Mucosa of descending colon (tissue), 3 donors: ENCODE data around the gene RAB3A. TPM values are rescaled to one million over a fixed set of nuclear protein-coding genes. Genes with fewer than 3 reads are reported as not detected.

Source experiments
- ATAC-seq: fragments of 200-7000 bp; cut with Tn5 transposase; one replicate; pipeline ENCODE4 v1.9.1; 2020; ENCODE audit warnings: mild to moderate bottlenecking, moderate library complexity
- DNase-seq, 3 donors: peaks; one replicate each; pipeline ENCODE4 v3.0.0-alpha.2; 2020
- H3K36me3 ChIP-seq: fragments of 200-600 bp; one replicate; pipeline ENCODE4 v1.8.0; 2021; ENCODE audit warnings: low read depth, mild to moderate bottlenecking
- H3K4me1 ChIP-seq: fragments of 200-600 bp; one replicate; pipeline ENCODE4 v1.8.0; 2021; ENCODE audit warnings: low read depth, mild to moderate bottlenecking
- H3K4me3 ChIP-seq: fragments of 200-600 bp; one replicate; pipeline ENCODE4 v1.8.0; 2021; ENCODE audit warnings: mild to moderate bottlenecking
- H3K9me3 ChIP-seq: fragments of 200-600 bp; one replicate; pipeline ENCODE4 v1.8.0; 2021; ENCODE audit warnings: mild to moderate bottlenecking
- CTCF ChIP-seq: fragments of 200-600 bp; IDR thresholded peaks from one replicate; pipeline ENCODE4 v1.8.0; 2022; ENCODE audit warnings: antibody characterized with exemption, mild to moderate bottlenecking
- intact Hi-C, 2 donors: fragments of 100-400 bp; cut with DNase I in 1 of 2; cut with micrococcal nuclease in 1 of 2; formaldehyde crosslinking; loops; one replicate each; pipeline versions ENCODE4 v1.11.0 to v1.11.1; 2022; cut with DNase I, micrococcal nuclease
- total RNA-seq, 3 donors: library from RNA; stranded (reverse); fragmentation: NEBNext Ultra II Directional in 2 of 3; extraction: Animal tissue kit (Norgen Biotek cat#: 25700) in 2 of 3; gene quantifications; one replicate each; pipeline versions ENCODE4 v1.2.1 to v1.2.4, GENCODE V29; 2021 to 2023
- donor health status: DM: no; HTN: no; CAD: no; lungs with moderate emphysema.
- donor health status: DM: no; HTN: no; CAD: no.
- donor health status: DM: no; HTN: yes; CAD: no.

RAB3A gene
- total RNA-seq, 3 donors from 2014 or later = 5.7 to 7.6 (median 6.8) TPM

DNA sequence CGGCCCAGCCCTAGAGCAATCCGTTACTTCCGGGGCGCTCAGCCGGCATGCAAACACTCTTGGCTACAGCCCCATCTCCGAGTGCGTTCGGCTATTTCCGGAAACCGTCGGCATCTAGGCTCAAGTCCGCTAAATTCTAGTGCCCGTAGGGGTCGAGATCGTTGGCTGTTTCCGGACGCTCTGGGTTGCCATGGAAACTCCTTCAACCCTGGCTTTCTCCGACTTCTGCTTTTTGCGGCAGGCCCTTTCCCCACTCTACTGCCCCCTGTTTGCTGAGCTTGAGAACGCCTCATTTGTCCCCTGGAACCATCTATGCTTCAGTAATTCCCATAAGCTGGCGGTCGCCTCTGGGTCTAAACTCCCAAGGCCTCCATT is 51.4 kb downstream of the RAB3A start:
- Histone ChIP-seq H3K4me1 (peaks cover 39% of the 10 kb centered on the region), H3K9me3 (no peaks in the 10 kb centered on the region), H3K36me3 (peaks cover 4% of the 10 kb centered on the region), H3K4me3 (peak overlapping the region; percentile 29)
- ATAC-seq (peak; percentile 74), DNase-seq (peak; percentile 98 to 100 (median 98))
- no peak for TF ChIP-seq CTCF
- intact Hi-C loops = no loop called here

DNA sequence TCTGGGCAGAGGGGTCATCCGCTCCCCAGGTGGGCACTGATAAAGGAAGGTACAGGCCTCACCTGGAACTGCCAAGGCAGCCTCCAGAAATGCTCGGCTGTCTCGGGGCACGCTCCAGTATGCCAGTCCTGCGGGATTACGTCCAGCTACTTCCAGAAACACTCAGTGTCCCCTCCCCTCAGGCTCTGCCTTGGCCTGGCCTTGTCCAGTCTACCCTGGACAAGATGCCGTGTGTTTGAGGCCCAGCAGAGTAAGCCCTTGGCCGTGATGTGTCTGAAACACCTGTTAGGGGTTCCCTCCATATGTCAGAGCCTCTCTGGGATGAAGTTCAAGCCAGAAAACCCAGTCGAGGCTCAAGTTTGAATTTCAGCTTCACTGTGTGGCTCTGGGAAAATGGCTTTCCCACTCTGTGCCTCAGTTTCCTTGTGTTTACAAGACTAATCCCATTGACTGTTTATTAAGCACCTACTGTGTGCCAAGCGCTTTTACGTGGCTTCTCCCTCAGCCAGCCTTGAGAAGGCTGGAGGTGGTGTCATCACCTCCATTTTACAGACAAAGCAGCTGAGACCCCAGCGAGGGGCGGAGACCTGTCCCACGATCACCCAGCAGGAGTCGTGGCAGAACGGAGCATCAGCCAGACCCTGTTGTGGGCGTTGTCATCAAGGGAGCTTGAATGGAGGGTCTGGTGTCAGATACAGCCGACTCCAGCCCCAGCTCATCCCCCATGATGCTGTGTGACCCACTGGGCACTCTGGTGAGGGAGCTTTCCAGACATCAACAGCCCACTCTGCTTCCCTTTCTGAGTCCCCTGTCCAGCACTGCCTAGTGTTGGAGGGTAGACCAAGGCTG is 52.8 kb downstream of the RAB3A start:
- Histone ChIP-seq H3K9me3 (no peaks in the 10 kb centered on the region), H3K36me3 (peaks cover 4% of the 10 kb centered on the region), H3K4me1 (peaks cover 25% of the 10 kb centered on the region), H3K4me3 (no peak overlapping the region)
- ATAC-seq (no peak), DNase-seq (peak in 2 of 3 donors; percentile 22 to 45)
- TF ChIP-seq CTCF = no peak
- intact Hi-C loops = no loop called here

DNA sequence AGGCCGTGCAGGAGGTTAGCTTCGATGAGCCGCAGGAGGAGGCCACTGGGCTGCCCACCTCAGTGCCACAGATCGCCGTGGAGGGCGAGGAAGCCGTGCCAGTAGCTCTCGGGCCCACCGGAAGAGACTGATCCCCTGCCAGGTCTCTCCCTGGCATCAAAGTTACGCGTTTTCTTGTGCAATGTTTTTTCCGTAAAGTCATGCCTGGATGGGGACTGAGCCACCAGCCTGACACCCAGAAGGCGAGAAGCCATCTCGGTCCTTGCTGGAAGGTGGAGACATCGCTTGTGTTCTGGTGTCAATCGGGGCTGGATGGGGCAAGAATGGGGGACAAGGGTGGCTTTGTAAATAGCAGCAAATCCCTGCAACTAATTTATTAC is 54.3 kb downstream of the RAB3A start:
- Histone ChIP-seq H3K9me3 (no peaks in the 10 kb centered on the region), H3K4me1 (peaks cover 17% of the 10 kb centered on the region), H3K36me3 (peaks cover 4% of the 10 kb centered on the region), H3K4me3 (no peak overlapping the region)
- intact Hi-C loops = no loop called here
- ATAC-seq = no peak
- no peak for TF ChIP-seq CTCF
- DNase-seq = no peak

- intact Hi-C loops = no loop called here
- no peak for ATAC-seq
- H3K9me3 ChIP-seq = no peaks in the 10 kb centered on the region
Measured at GRCh38 chr19:18147396-18147795, 56.4 kb downstream of the RAB3A start.

More at GRCh38 chr19:18147396-18147795, 56.4 kb downstream of the RAB3A start:
- peak in 1 of 3 donors; percentile 24 for DNase-seq
- Histone ChIP-seq H3K4me1 (peaks cover 6% of the 10 kb centered on the region), H3K36me3 (no peaks in the 10 kb centered on the region), H3K4me3 (no peak overlapping the region)
- TF ChIP-seq CTCF = no peak

Other genes starting within 250 kb of the RAB3A start
- under 1 TPM in 1 of 3 donors, not detected in 2; 0.79 TPM for gene KCNN1, start 236.9 kb downstream of the RAB3A start, total RNA-seq
- 10 to 100 TPM; 26.4 to 31.1 (median 30.8) TPM for gene ARRDC2, start 195.9 kb downstream of the RAB3A start, total RNA-seq
- 1 to 10 TPM; 1.8 to 4.0 (median 2.2) TPM for gene IL12RB1, start 117.1 kb downstream of the RAB3A start, total RNA-seq
- 10 to 100 TPM; 25.2 to 37.3 (median 34.7) TPM for gene MAST3, start 106.3 kb downstream of the RAB3A start, total RNA-seq
- 10 to 100 TPM; 31.6 to 40.0 (median 35.2) TPM for gene PIK3R2, start 50.9 kb downstream of the RAB3A start, total RNA-seq
- 100 to 1,000 TPM in 1 of 3 donors, 10 to 100 TPM in 2; 46.6 to 122 (median 49.4) TPM for gene IFI30, start 30.2 kb downstream of the RAB3A start, total RNA-seq
- 10 to 100 TPM in 2 of 3 donors, 1 to 10 TPM in 1; 6.7 to 12.4 (median 12.0) TPM for gene MPV17L2, start 10.8 kb downstream of the RAB3A start, total RNA-seq
- 1 to 10 TPM; 2.5 to 7.7 (median 6.2) TPM for gene PDE4C, start 22.4 kb upstream of the RAB3A start, total RNA-seq
- gene IQCN, start 70.4 kb upstream of the RAB3A start, total RNA-seq = 10 to 100 TPM in 1 of 3 donors, 1 to 10 TPM in 2; 4.4 to 10.6 (median 8.0) TPM
- gene JUND, start 77.6 kb upstream of the RAB3A start, total RNA-seq = 100 to 1,000 TPM; 267 to 328 (median 295) TPM
- 100 to 1,000 TPM in 2 of 3 donors, 10 to 100 TPM in 1; 86.3 to 158 (median 124) TPM for gene LSM4, start 119.0 kb upstream of the RAB3A start, total RNA-seq
- 10 to 100 TPM; 77.1 to 97.4 (median 91.5) TPM for gene PGPEP1, start 136.6 kb upstream of the RAB3A start, total RNA-seq
- 10 to 100 TPM; 13.8 to 28.2 (median 20.4) TPM for gene GDF15, start 182.1 kb upstream of the RAB3A start, total RNA-seq
- gene LRRC25, start 193.6 kb upstream of the RAB3A start, total RNA-seq = 1 to 10 TPM; 2.1 to 8.8 (median 5.8) TPM
- gene SSBP4, start 215.4 kb upstream of the RAB3A start, total RNA-seq = 10 to 100 TPM; 31.2 to 48.6 (median 41.1) TPM
- 10 to 100 TPM; 10.2 to 20.0 (median 13.2) TPM for gene ISYNA1, start 234.1 kb upstream of the RAB3A start, total RNA-seq